Inferior parietal cortex (tissue), 1 donor: Measurements from ENCODE around the gene EIF4G2.
A peak's percentile ranks its signal among the peaks of the same experiment; 100 is the strongest.
"Not testable (repeated sequence)": the region's sequence is repeated elsewhere in the genome, so short reads cannot be mapped to it uniquely, and the experiment has no call there.

Experiments
- DNase-seq: peaks from one replicate; pipeline ENCODE4 v3.0.0-alpha.2; 2016; ENCODE audit errors: extremely low spot score

Gene EIF4G2

DNA sequence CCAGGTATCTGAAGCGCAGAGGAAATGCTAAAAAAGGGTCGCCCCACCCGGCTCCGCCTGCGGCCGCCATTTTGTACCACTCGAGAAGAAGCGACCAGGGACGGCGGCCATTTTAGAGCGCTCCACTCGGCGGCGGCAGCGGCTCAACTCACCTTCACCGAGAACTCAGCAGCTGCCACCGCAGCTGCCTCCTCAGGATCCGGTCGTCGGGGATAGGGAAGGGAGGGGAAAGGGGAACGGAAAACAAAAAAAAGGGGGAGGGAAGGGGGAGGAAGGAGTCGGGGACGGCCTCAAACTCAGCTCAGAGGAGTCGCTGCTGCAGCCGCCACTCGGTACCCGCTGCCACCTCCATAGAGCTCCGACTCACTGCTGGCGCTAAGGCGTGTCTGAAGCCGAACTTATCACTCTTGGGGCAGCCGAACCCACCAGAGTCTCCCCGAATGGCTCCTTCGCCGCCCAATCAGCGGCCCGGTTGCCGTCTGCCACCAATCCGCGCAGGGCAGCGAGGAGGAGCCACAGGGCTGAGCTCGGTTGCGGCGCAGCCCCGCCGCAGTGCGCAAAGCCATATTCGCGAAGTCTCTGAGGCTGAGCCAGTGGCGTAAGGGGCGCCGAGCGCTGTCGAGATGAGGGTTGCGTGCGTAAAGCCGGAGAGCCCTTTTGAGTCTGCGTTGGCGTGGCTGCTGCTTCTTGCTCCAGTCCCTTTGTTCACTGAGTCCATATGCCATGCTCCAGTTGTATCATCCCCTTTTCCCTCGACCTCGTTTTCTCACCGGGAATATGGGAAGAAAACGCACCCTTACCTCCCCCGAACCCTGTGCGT, at the start of gene EIF4G2:
Gene EIF4G2 (minus strand): TSS at position 374 of the 820 bp plus-strand sequence.
- DNase-seq: peak; percentile 99

DNA sequence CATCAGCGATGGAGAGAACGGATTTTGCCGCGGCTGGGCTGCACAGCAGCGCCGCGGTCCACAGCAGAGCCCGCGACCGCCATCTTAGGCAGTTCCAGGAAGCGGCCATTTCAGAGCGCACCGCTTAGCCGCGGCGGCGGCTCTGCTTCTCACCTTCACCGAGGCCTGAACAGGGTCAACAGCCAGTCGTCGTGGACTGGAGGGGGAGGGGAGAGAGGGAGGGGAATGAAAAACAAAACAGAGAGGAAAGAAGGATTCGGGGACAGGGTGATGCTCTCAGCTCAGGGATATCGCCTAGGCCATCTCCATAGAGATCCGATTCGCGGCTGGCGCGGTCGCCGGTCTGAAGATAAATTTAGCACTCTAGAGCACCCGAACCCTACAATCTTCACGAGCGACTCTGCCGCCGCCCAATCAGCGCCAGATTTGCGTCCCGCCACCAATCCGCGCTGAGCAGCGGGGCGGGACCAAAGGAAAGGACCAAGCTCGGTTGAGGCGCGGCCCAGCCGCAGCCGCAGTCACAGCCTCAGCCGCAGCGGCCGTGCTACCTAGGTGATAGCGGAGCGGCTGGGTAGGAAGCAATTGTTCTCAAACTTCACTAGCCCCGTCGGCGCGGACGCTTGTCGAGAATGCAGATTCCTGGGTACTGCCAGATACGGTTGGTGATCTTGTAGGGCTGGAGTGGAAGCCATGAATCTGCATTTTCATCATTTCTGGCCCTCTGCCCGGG, 49.1 kb upstream of the EIF4G2 start, which contains the start of gene ZBED5:
Gene ZBED5 (minus strand): TSS at position 345 of the 730 bp plus-strand sequence. CDS start 3,108 bp downstream, outside the sequence.
- peak; percentile 99 for DNase-seq

DNA sequence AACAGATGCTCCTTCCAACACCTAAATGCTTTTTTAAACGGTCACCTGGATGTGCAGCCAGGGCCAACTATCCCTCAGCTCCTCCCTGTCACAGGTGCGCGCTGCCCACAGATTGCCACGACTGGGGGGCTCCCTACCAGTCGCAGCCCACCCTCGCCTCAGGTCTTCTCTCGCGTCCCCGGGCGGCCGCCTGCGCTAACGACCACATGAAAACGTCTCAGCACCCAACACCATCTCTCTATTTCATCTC, 48.7 kb upstream of the EIF4G2 start:
- DNase-seq: no peak

DNA sequence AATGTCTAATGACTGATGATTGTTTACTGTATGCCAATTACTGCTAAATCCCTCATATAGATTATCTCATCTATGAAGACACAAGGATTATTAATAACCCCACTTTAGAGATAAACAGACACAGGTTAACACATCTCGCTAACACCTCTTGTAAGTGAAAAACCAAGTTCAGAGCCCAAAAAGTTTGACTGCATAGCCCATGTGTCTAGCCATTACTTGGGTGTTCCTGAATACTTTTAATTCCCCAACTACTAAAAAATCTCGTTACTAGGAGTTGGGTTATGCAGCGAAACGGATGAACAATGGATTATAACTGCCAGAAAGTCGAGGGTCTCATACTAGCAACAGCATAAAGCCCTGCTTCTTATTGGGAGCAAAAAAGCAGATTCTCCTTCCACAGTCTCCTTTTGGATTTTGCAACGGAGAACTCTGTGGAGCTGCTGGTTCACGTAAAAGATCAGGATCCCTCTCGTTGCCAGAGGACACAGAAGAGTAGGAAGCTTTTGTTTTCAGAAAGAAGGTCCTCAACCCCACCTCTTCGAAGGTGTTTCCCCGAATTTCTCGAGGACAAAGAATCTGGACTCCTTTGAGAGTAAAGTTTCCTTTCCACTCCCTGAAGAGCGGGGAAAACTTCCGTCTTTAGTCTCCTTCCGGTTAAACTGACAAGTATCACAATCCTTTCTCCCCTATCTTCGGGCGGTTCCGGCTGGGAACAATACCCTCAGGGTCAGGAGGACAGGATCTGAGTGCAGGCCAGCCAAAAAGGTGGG, 48.1 kb upstream of the EIF4G2 start:
- peak; percentile 69 for DNase-seq

DNA sequence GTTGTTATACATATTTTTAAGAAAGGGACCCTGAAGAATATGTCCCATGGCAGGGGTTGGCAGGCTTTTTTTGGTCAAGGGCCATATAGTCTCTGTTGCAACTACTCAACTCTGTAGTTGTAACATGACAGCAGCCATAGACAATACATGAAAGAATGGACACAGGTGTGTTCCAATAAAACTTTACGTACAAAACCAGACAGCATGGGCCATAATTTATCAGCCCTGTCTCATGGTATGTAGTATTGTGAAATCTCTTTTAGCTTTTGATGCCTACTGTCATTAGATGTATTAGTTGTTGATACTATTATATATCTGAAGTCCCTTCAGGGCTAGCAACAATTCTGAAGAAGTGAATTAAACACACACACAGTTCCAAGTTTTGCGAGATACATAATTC, 46.6 kb upstream of the EIF4G2 start:
- no peak for DNase-seq

DNA sequence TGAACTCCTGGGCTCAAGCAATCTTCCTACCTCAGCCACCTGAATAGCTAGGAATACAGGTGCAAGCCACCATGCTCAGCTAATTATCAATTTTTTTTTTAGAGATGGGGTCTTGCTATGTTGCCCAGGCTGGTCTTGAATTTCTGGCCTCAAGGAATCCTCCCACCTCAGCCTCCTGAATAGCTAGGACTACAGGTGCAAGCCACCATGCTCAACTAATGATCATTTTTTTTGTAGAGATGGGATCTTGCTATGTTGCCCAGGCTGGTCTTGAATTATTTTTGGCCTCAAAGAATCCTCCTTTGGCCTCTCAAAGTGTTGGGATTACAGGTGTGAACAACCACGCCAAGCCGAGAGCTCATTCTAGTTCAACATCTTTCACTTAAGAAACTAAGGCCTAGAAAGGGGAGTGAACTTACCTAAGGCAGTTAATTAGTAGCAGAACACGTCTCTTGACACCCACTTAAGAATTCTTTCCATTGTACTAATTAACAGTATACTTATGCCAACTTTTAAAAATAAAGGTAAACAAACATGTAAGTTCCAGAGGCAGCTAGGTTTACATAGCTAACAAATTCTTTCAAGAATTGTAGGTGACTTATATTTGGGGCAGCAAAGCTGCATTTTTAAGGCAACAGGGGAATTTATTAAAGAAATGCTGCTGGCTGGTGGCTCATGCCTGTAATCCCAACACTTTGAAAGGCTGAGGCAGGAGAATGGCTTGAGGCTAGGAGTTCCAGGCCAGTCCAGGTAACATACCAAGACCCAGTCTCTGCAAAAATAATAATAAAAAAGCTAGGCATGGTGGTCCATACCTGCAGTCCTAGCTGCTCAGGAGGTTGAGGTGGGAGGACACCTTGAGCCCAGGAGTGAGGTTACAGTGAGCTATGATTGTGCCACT, 39.5 kb upstream of the EIF4G2 start:
- DNase-seq: no peak

DNA sequence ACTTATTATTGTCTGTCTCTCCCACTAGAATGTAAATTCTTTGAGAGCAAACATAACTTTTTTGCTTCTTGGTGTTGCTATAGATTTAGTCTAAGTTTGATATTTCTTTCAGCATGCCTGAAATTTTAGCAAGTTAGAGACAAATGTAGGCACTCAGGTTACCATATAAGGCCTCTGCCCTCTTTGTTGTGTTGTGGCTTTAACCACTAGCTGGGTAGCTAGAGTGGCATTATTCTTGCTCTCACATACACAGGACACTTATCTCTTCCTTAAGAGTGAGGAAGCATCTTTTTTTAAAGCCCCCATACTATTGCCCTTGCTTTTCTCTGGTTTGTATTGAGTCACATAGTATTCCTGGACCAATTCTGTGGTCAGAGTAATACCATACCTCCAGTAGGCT, 37.9 kb upstream of the EIF4G2 start:
- no peak for DNase-seq

DNA sequence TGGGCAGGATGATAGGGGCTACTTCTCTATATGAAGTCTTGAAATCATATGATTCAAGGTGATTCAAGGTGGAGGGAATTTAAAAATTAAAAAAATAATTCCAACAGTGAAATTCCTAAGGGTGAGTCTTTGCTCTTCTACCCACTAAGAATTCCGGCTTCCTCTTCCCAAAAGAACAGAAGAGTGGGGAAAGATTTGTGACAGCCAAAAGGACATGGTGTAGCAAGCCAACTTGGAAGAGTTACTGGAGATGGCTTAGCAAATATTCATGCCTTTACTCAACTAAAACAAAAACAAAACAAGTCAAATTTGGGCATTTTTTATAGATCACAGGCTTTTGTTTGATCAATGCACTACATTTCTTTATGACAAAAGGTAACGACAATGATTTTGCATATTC, 36.9 kb upstream of the EIF4G2 start:
- no peak for DNase-seq

DNA sequence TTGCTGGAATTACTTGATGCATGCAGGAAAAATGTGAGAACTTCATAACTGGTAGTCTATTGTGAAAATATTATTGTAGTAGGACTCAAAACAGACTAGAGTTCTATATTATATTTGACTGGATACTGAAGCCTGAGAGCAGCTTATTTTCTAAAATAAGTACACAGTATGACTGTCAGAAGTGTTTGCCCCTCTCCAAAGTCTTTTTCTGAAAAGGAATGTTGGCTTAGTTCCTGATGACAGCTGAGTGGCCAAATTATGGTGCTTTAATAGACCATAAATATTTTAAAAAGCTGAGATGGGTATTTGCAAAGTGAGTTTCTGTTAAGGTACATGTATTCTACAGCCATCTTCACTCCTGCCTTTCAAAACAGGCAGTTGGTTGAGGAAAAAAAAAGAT, 36.1 kb upstream of the EIF4G2 start:
- DNase-seq: no peak

DNA sequence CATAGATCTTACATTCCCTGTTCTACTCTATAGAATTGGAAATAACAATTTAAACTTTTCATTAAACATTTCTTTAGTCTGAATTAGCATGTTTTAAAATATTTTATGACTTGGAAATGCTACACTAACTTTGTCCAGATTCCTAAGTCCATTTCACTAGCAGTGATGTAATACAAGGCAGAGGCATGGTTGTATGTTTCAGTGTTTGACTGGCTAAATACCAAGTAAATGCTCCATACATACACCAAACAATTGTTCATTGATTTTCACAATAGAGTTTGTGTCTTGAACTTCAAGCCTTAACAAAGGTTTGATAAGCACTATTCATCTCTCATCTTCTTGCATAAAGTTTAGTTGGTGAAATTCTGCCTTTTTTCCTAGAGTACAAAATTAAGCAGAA, 35.6 kb upstream of the EIF4G2 start:
- no peak for DNase-seq

DNA sequence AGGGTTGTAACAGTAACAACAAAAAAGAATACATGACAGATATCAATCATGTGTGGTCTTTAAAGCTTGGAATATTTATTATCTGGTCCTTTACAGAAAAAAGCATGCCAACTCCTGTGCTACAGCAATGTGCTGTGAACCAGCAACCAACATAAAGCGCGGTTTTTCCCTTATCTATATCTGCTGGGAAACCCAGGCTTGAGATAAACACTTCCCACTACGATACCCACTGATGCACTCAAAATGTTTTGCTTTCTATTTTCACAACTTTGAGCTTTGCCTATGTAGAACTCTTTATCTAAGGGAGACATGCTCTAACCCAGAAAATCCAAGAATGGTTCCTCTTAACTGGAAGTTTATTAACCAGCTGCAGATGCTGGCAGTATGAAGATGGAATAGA, 30.2 kb upstream of the EIF4G2 start:
- DNase-seq: no peak

DNA sequence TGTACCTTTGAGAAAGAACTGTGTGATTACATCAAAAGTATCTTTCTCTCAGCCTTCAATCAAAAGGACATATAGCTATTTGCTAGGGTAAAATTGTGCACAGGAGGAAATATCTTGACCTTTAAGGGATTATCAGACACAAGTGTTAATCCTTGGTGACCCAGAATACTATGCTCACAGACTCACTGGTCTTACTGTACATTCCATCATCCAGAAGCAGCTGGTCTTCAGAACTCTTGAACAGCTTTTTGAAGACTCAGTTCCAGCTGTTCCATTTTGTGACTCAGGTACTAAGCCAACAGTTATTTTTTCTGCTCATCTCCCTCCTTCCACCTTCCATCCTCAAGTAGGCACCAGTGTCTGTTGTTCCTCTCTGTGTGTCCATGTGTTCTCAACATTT, 29.4 kb upstream of the EIF4G2 start:
- DNase-seq: no peak

DNA sequence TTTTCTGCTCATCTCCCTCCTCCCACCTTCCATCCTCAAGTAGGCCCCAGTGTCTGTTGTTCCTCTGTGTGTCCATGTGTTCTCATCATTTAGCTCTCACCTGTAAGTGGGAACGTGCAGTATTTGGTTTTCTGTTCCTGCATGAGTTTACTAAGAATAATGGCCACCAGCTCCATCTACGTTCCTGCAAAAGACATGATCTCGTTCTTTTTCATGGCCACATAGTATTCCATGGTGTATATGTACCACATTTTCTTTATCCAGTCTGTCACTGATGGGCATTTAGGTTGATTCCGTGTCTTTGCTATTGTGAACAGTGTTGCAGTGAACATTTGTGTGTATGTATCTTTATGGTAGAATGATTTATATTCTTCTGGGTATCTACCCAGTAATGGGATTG, 28.2 kb upstream of the EIF4G2 start:
- not testable (repeated sequence) for DNase-seq

DNA sequence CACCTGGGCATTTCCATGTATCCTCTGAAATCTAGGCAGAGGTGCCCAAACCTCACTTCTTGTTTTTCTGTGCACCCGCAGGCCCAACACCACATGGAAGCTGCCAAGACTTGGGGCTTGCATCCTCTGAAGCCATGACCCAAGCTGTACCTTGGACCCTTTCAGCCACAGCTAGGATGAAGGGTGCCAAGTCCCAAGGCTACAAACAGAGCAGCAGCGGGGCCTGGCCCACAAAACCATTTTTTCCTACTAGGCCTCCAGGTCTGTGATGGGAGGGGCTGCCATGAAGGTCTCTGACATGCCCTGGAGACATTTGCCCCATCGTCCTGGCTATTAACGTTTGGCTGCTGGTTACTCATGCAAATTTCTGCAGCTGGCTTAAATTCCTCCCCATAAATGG, 20.4 kb upstream of the EIF4G2 start:
- DNase-seq: no peak

DNA sequence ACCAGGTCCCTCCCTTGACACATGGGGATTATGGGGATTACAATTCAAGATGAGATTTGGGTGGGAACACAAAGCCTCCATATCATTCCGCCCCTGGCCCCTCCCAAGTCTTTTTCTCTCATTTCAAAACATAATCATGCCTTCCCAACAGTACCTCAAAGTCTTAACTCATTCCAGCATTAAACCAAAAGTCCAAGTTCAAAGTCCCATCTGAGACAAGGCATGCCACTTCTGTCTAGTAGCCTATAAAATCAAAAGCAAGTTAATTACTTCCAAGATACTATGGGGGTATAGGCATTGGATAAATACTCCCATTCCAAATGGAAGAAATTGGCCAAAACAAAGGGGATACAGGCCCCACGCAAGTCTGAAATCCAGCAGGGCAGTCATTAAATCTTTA, 19.7 kb upstream of the EIF4G2 start:
- DNase-seq: no peak

DNA sequence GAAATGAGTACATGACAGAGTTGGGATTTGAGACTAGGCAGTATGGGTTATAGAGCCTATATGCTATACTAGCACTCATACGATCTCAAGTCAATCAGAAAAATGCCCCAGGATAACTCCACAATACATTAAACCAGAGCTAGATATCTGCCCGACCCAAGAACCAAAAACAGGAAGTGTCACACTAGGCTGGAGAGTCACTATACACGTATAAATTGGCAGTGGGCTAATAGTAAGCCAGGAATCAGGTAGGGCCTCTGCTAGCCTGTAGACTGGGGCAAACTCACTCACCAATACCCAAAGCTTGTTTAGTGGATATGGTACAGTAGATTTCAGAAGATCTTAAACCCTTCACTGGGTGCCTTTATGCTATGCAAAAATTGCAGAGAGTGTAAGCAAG, 16.2 kb upstream of the EIF4G2 start:
- no peak for DNase-seq

DNA sequence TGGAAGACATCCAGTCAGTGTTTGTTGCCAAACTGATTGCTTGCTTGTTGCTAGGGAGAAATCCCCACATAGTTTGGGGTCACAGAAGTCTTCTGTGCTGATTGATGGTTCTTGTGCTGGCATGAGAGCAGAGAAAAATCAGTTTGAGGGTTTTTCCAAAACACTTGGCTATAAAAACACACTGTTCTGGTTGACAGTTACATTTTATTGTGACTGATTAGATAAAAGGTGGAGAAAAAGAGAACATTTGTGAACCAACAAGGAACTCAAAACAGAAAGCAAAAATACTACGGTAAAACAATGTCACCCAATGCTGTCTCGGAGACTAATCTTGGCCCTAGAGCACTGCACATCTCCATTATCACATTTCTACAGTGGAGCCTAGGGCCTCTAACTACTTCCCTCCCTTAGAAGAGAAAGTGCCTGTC, 14.4 kb upstream of the EIF4G2 start:
- DNase-seq: no peak

DNA sequence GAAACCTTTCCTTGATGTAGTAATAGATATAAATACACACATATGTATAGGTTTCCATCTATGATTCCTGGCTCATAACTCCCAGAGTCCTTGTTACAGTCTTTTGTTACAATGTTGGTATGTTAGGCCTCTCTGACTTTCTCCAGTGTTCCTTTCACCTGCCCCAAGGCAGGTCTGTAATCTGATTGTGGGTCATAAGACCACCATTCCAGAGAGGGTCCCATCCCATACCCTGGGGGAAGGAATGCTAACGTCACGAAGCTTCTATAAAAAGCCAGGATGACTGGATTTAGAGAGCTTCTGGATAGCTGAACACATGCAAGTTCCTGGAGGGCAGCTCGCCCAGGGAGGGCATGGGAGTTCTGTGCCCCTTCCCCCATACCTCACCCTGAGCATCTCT, 13.8 kb upstream of the EIF4G2 start:
- DNase-seq: not testable (repeated sequence)

DNA sequence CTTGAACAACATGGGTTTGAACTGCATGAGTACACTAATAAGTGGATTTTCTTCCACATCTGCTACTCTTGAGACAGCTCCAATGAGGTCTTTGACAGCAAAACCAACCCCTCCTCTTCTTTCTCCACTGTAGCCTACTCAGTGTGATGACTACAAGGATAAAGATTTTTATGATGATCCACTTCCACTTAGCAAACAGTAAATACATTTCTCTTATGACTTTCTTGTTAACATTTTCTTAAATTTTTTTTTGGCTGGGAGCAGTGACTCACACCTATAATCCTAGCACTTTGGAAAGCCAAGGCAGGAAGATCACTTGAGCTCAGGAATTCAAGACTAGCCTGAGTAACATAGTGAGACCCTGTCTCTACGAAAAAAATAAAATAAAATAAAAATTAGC, 9.9 kb upstream of the EIF4G2 start:
- no peak for DNase-seq

DNA sequence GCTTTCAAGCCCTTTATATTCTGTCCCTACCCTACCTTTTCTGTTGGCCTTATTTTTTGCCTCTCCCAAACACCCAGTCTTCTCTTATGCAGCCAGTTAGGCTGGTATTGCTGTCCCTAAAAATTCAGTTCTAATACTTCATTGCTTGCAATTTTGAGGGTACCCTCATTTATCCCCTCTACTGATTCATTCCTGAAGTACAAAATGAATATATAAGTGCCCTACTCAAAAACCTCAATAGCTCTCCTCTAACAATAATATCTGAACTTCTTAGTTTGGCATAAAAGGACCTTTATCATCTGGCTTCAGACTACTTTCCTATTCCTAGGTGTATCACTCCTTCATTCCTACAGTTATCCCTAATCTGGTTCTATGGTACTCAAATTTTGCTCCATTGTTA, 5.2 kb upstream of the EIF4G2 start:
- DNase-seq: no peak

DNA sequence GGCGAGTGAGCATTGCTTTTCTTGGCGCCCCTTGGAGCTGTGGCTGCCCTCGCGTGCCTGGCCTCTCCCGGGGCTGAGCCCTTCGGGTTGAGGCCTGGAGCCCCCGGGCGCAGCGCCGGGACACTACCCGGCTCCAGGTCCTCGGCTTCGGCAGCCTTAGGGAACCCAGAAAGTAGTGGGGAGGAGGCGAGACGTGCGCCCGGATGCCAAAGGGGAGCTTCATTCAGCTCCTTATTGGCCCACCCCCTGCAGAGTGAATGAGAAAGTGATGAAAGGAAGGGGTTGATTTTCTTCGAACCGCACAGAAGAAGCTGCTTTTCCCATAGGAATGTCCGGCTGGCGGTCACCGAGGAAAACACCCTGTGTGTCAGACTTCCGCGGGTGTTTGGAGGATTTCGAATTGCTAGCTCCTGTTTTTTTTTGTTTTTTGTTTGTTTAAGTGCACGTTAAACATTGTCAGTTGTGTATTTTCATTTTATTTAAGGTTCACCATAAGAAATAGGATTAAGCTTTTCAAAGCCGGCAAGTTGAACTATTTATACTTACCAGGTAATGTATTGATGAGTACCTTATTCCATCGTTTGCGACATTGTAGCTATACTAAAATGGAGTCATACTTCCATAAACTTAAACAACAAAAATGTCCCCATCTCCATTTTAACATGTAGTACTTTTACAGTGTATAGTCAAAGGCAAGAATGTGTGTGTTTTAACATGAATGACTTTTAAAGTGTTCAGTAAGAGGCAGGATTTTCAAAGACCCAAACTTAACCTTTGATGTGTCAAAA, 841 bp upstream of the EIF4G2 start:
- DNase-seq: peak; percentile 40
